Measurements from ENCODE around the gene SMIM10L1. TPM values are rescaled to one million over a fixed set of nuclear protein-coding genes. Genes with fewer than 3 reads are reported as not detected.

Gene SMIM10L1
- total and polyA plus RNA-seq, 2 of the 8 experiments (the other 6 are each of a cell fraction or from before 2014, with no cell fraction given): 3.7 to 14.2 TPM

GRCh38 chr12:11134305-11134704, 36.7 kb upstream of the SMIM10L1 start, which contains the start of gene TAS2R30:
Gene TAS2R30, minus strand, starts transcription at chr12:11134644. Its CDS starts 400 bp downstream, at chr12:11134244.
- WGBS, 2 experiments (ENCODE audit: extremely low coverage in 1 of 2, insufficient coverage in 1 of 2, insufficient read length in 1 of 2, insufficient replicate concordance in 2 of 2, low coverage in 1 of 2, low lambda C conversion rate in 2 of 2, missing lambda C conversion rate in 1 of 2): 80% methylated on average over 3 of the region's 3 CpGs; no CpG with 5 or more reads in 1 of the 2 experiments
- ChIA-PET POLR2A (ENCODE audit: partially characterized antibody) (no interaction called here), CTCF (ENCODE audit: partially characterized antibody) (no interaction called here)
- H3K4me1 ChIP-seq (replicated peaks in 1 of 4; ENCODE audit: control insufficient read depth in 3 of 4, insufficient read depth in 4 of 4, low read length in 3 of 4): no peaks in the 10 kb centered on the region
- H3K18ac ChIP-seq (ENCODE audit: extremely low read depth, low read length): no peak within 1 kb of the TSS
- no peak within 1 kb of the TSS for H2AFZ ChIP-seq (ENCODE audit: low read length)
- no peak within 1 kb of the TSS for H4K8ac ChIP-seq (ENCODE audit: extremely low read depth, insufficient read depth, low read length)
- no peak within 1 kb of the TSS for H3K9ac ChIP-seq (replicated peaks in 1 of 4; ENCODE audit: extremely low read depth in 1 of 4, low read depth in 3 of 4, low read length in 3 of 4)
- peaks cover 3% of the 10 kb centered on the region for H3K79me1 ChIP-seq (ENCODE audit: low read depth, low read length)
- H3K9me3 ChIP-seq (ENCODE audit: insufficient read depth in 2 of 2, low read depth in 1 of 2, low read length in 1 of 2): no peaks in the 10 kb centered on the region
- no peaks in the 10 kb centered on the region for H3K27me3 ChIP-seq (replicated peaks in 1 of 4; ENCODE audit: control insufficient read depth in 3 of 4, extremely low read depth in 1 of 4, insufficient read depth in 3 of 4, low read length in 3 of 4)
- no peak within 1 kb of the TSS for H2AK5ac ChIP-seq (ENCODE audit: low read depth, low read length)
- H3K4me3 ChIP-seq (ENCODE audit: extremely low read depth in 1 of 4, insufficient read depth in 2 of 4, low read depth in 3 of 4, low read length in 4 of 4): no peak within 1 kb of the TSS
- no peaks in the 10 kb centered on the region for H3K23me2 ChIP-seq (ENCODE audit: low read depth, low read length)
- no peak within 1 kb of the TSS for H2BK15ac ChIP-seq (ENCODE audit: low read length)
- H2BK12ac ChIP-seq (ENCODE audit: low read depth, low read length): no peak within 1 kb of the TSS
- no peak within 1 kb of the TSS for H3K56ac ChIP-seq (replicated peaks; ENCODE audit: insufficient read length, low read depth, low read length)
- peak; percentile 7 for FAIRE-seq
- no peak within 1 kb of the TSS for H3K23ac ChIP-seq (ENCODE audit: insufficient read length)
- no peak within 1 kb of the TSS for H2BK120ac ChIP-seq (replicated peaks; ENCODE audit: low read depth, low read length)
- no peak for DNase-seq (ENCODE audit: low read depth in 1 of 2, low spot score in 2 of 2)
- H2BK20ac ChIP-seq (ENCODE audit: low read length): no peak within 1 kb of the TSS
- H4K91ac ChIP-seq (replicated peaks; ENCODE audit: insufficient read length, low read length): no peak within 1 kb of the TSS
- no peak within 1 kb of the TSS for H3K4me2 ChIP-seq (ENCODE audit: insufficient read depth in 1 of 2, low read depth in 2 of 2, low read length in 2 of 2)
- H4K20me1 ChIP-seq (replicated peaks in 1 of 2; ENCODE audit: control insufficient read depth in 1 of 2, insufficient read depth in 2 of 2, low read length in 2 of 2): no peaks in the 10 kb centered on the region
- no peak within 1 kb of the TSS for H2BK5ac ChIP-seq (ENCODE audit: low read depth, low read length)
- no peak within 1 kb of the TSS for H3K14ac ChIP-seq (ENCODE audit: insufficient read length)
- H3K27ac ChIP-seq (ENCODE audit: low read depth, low read length): no peak within 1 kb of the TSS
- no peak within 1 kb of the TSS for H4K5ac ChIP-seq (ENCODE audit: insufficient read length, low read depth, low read length)
- H3K4ac ChIP-seq (replicated peaks; ENCODE audit: insufficient read length, low read depth, low read length): no peak within 1 kb of the TSS
- peaks cover 5 to 83% of the 10 kb centered on the region in 2 experiments; a peak in 3 of 4 replicates for H3K79me2 ChIP-seq (ENCODE audit: control insufficient read depth in 1 of 2, insufficient read depth in 2 of 2, low read length in 2 of 2)
- H3K36me3 ChIP-seq (ENCODE audit: control insufficient read depth in 2 of 4, insufficient read depth in 4 of 4, low read length in 3 of 4): no peaks in the 10 kb centered on the region
- TF ChIP-seq NANOG (IDR thresholded peaks at IDR 0.05; ENCODE audit: insufficient read depth, low read depth, low read length, poor library complexity, severe bottlenecking): no peak
- no peak for TF ChIP-seq SIX5 (IDR thresholded peaks at IDR 0.05; ENCODE audit: low read depth, low read length)
- no peak for TF ChIP-seq SAP30 (IDR thresholded peaks at IDR 0.05; ENCODE audit: insufficient read depth, insufficient replicate concordance, low read length)
- no peak for TF ChIP-seq SIRT6 (IDR thresholded peaks at IDR 0.05; ENCODE audit: low read length)
- TF ChIP-seq RBBP5 (IDR thresholded peaks at IDR 0.05; ENCODE audit: borderline replicate concordance, low read depth, low read length): no peak
- TF ChIP-seq KDM5A (IDR thresholded peaks at IDR 0.05; ENCODE audit: low read length): no peak
- TF ChIP-seq KDM1A (IDR thresholded peaks at IDR 0.05; ENCODE audit: borderline replicate concordance, low read length): no peak
- TF ChIP-seq CEBPB (IDR thresholded peaks at IDR 0.05; ENCODE audit: low read depth, low read length): no peak
- no peak for TF ChIP-seq EP300 (IDR thresholded peaks at IDR 0.05; ENCODE audit: borderline replicate concordance in 1 of 2, low read depth in 2 of 2, low read length in 2 of 2)
- TF ChIP-seq MAFK (IDR thresholded peaks at IDR 0.05; ENCODE audit: low read depth, low read length): no peak
- no peak for TF ChIP-seq RAD21 (IDR thresholded peaks at IDR 0.05 in 1 of 2, conservative IDR thresholded peaks at IDR 0.05 in 1 of 2; ENCODE audit: low read depth in 2 of 2, low read length in 2 of 2)
- no peak for TF ChIP-seq TAF1 (IDR thresholded peaks at IDR 0.05; ENCODE audit: low read depth, low read length)
- no peak for TF ChIP-seq TBP (IDR thresholded peaks at IDR 0.05; ENCODE audit: low read depth, low read length)
- no peak for TF ChIP-seq SP2 (IDR thresholded peaks at IDR 0.05; ENCODE audit: low read length)
- no peak for TF ChIP-seq POLR2AphosphoS5 (IDR thresholded peaks at IDR 0.05; ENCODE audit: low read depth, low read length)
